ENCODE results near the gene CDK1.
"Not testable (repeated sequence)": the region's sequence is repeated elsewhere in the genome, so short reads cannot be mapped to it uniquely, and the experiment has no call there.

Gene CDK1

GRCh38 chr10:60817398-60817805 lies 39.1 kb downstream of the CDK1 start:
- no peak for DNase-seq

- no peak for DNase-seq
Measured at GRCh38 chr10:60818134-60818770, 40.0 kb downstream of the CDK1 start.

- no peak for DNase-seq
Measured at GRCh38 chr10:60819271-60819670, 41.0 kb downstream of the CDK1 start.

GRCh38 chr10:60820093-60820754 lies 41.9 kb downstream of the CDK1 start:
- DNase-seq, result no peak

- DNase-seq, result no peak
Measured at GRCh38 chr10:60821656-60822055, 43.4 kb downstream of the CDK1 start.

GRCh38 chr10:60822809-60823208 lies 44.5 kb downstream of the CDK1 start:
- no peak for DNase-seq

- no peak for DNase-seq
Measured at GRCh38 chr10:60823324-60823723, 45.0 kb downstream of the CDK1 start.

- no peak for DNase-seq
Measured at GRCh38 chr10:60825520-60825919, 47.2 kb downstream of the CDK1 start.

- DNase-seq, result no peak
Measured at GRCh38 chr10:60827791-60828488, 49.7 kb downstream of the CDK1 start.

- no peak for DNase-seq
Measured at GRCh38 chr10:60828489-60828852, 50.2 kb downstream of the CDK1 start.

GRCh38 chr10:60832136-60832535 lies 53.9 kb downstream of the CDK1 start:
- DNase-seq, result not testable (repeated sequence)

GRCh38 chr10:60834401-60834800 lies 56.1 kb downstream of the CDK1 start:
- no peak for DNase-seq

GRCh38 chr10:60835049-60835448 lies 56.8 kb downstream of the CDK1 start:
- no peak for DNase-seq

GRCh38 chr10:60841227-60841626 lies 62.9 kb downstream of the CDK1 start:
- DNase-seq, result not testable (repeated sequence)

- no peak for DNase-seq
Measured at GRCh38 chr10:60842694-60843093, 64.4 kb downstream of the CDK1 start.

Data from DMS79 (cell line).